BLaER1 treated with 17β-estradiol and CSF1 and Interleukin-3, amounts not matched to agents 10 nM and 100 nM (cell line): Measurements from ENCODE around the gene SLC25A21.
"Not testable (repeated sequence)": the region's sequence is repeated elsewhere in the genome, so short reads cannot be mapped to it uniquely, and the experiment has no call there.

Experiments used
- H3K27ac ChIP-seq, 11 experiments: shearing (Covaris generic); formaldehyde crosslinking; 2 replicates each; pipeline ENCODE4 v1.8.1; 2022
- H3K27me3 ChIP-seq, 11 experiments: shearing (Covaris generic); formaldehyde crosslinking; 2 replicates each; pipeline ENCODE4 v1.8.1; 2022
- H3K36me3 ChIP-seq, 11 experiments: shearing (Covaris generic); formaldehyde crosslinking; 2 replicates each; pipeline ENCODE4 v1.8.1; 2022
- H3K4me1 ChIP-seq, 10 experiments: shearing (Covaris generic); formaldehyde crosslinking; 2 replicates each; pipeline ENCODE4 v1.8.1; 2022
- H3K4me2 ChIP-seq, 11 experiments: shearing (Covaris generic); formaldehyde crosslinking; 2 replicates each; pipeline ENCODE4 v1.8.1; 2022
- H3K4me3 ChIP-seq, 10 experiments: shearing (Covaris generic); formaldehyde crosslinking; 2 replicates each; pipeline ENCODE4 v1.8.1; 2022
- H3K9ac ChIP-seq, 11 experiments: shearing (Covaris generic); formaldehyde crosslinking; 2 replicates each; pipeline ENCODE4 v1.8.1; 2022
- H3K9me3 ChIP-seq, 11 experiments: shearing (Covaris generic); formaldehyde crosslinking; replicated peaks in 1 of 11; 2 replicates each; pipeline ENCODE4 v1.8.1; 2022
- H4K20me1 ChIP-seq, 11 experiments: shearing (Covaris generic); formaldehyde crosslinking; 2 replicates each; pipeline ENCODE4 v1.8.1; 2022
- Cebpa-rat ChIP-seq, 11 experiments: shearing (Covaris generic); IDR thresholded peaks; 2 replicates each; pipeline ENCODE4 v1.8.1; 2022

Gene SLC25A21

GRCh38 chr14:37187294-37187693 lies 14.9 kb upstream of the SLC25A21 start:
- H3K27me3 ChIP-seq: no peaks in the 10 kb centered on the region
- TF ChIP-seq Cebpa-rat (IDR thresholded peaks at IDR 0.05): no peak
- H3K9ac ChIP-seq: no peak overlapping the region
- H4K20me1 ChIP-seq: no peaks in the 10 kb centered on the region
- H3K4me1 ChIP-seq: no peaks in the 10 kb centered on the region
- no peak overlapping the region for H3K4me2 ChIP-seq
- 0 out of 22 replicates have a peak, but pooled peaks cover 0 to 4% (median 0%) of the 10 kb centered on the region in 11 experiments for H3K9me3 ChIP-seq
- no peaks in the 10 kb centered on the region for H3K36me3 ChIP-seq
- no peak overlapping the region for H3K27ac ChIP-seq
- H3K4me3 ChIP-seq: no peak overlapping the region

GRCh38 chr14:37186865-37187264 lies 14.5 kb upstream of the SLC25A21 start:
- H3K4me2 ChIP-seq: no peak overlapping the region
- TF ChIP-seq Cebpa-rat (IDR thresholded peaks at IDR 0.05): no peak
- H3K27me3 ChIP-seq: no peaks in the 10 kb centered on the region
- no peak overlapping the region for H3K9ac ChIP-seq
- H3K27ac ChIP-seq: no peak overlapping the region
- no peaks in the 10 kb centered on the region for H3K4me1 ChIP-seq
- H3K36me3 ChIP-seq: no peaks in the 10 kb centered on the region
- no peaks in the 10 kb centered on the region for H4K20me1 ChIP-seq
- no peak overlapping the region for H3K4me3 ChIP-seq
- 0 out of 22 replicates have a peak, but pooled peaks cover 0 to 4% (median 0%) of the 10 kb centered on the region in 11 experiments for H3K9me3 ChIP-seq

- Histone ChIP-seq H3K27ac (no peak overlapping the region), H3K27me3 (no peaks in the 10 kb centered on the region), H3K9ac (no peak overlapping the region), H3K4me2 (no peak overlapping the region), H4K20me1 (no peaks in the 10 kb centered on the region), H3K4me3 (no peak overlapping the region), H3K4me1 (no peaks in the 10 kb centered on the region), H3K36me3 (no peaks in the 10 kb centered on the region), H3K9me3 (0 out of 22 replicates have a peak, but pooled peaks cover 0 to 4% (median 0%) of the 10 kb centered on the region in 11 experiments)
- no peak for TF ChIP-seq Cebpa-rat (IDR thresholded peaks at IDR 0.05)
These were observed 13.3 kb upstream of the SLC25A21 start for GRCh38 chr14:37185670-37186069.

GRCh38 chr14:37184520-37184919 lies 12.1 kb upstream of the SLC25A21 start:
- not testable (repeated sequence) for H4K20me1 ChIP-seq, H3K27ac ChIP-seq, H3K9me3 ChIP-seq, H3K4me2 ChIP-seq, H3K27me3 ChIP-seq, H3K9ac ChIP-seq, H3K4me3 ChIP-seq, H3K4me1 ChIP-seq, H3K36me3 ChIP-seq

GRCh38 chr14:37181441-37181840 lies 9.0 kb upstream of the SLC25A21 start:
- no peak overlapping the region for H3K4me2 ChIP-seq
- H3K4me3 ChIP-seq: no peak overlapping the region
- H3K27me3 ChIP-seq: no peaks in the 10 kb centered on the region
- H3K4me1 ChIP-seq: no peaks in the 10 kb centered on the region
- H4K20me1 ChIP-seq: no peaks in the 10 kb centered on the region
- peaks cover 0 to 12% (median 6%) of the 10 kb centered on the region in 11 experiments; a peak in 5 of 22 replicates for H3K9me3 ChIP-seq
- TF ChIP-seq Cebpa-rat (IDR thresholded peaks at IDR 0.05): no peak
- H3K36me3 ChIP-seq: no peaks in the 10 kb centered on the region
- no peak overlapping the region for H3K9ac ChIP-seq
- no peak overlapping the region for H3K27ac ChIP-seq

GRCh38 chr14:37180886-37181285 lies 8.5 kb upstream of the SLC25A21 start:
- not testable (repeated sequence) for H3K4me1 ChIP-seq, H3K36me3 ChIP-seq, H4K20me1 ChIP-seq, H3K27ac ChIP-seq, H3K27me3 ChIP-seq, H3K4me3 ChIP-seq, H3K4me2 ChIP-seq, H3K9ac ChIP-seq
- peaks cover 0 to 12% (median 6%) of the 10 kb centered on the region in 11 experiments; a peak in 5 of 22 replicates for H3K9me3 ChIP-seq

- no peak overlapping the region for H3K27ac ChIP-seq
- H3K36me3 ChIP-seq: no peaks in the 10 kb centered on the region
- H4K20me1 ChIP-seq: no peaks in the 10 kb centered on the region
- H3K9ac ChIP-seq: no peak overlapping the region
- no peaks in the 10 kb centered on the region for H3K27me3 ChIP-seq
- no peak overlapping the region for H3K4me3 ChIP-seq
- H3K4me1 ChIP-seq: no peaks in the 10 kb centered on the region
- H3K4me2 ChIP-seq: no peak overlapping the region
- peaks cover 0 to 12% (median 6%) of the 10 kb centered on the region in 11 experiments; a peak in 5 of 22 replicates for H3K9me3 ChIP-seq
- no peak for TF ChIP-seq Cebpa-rat (IDR thresholded peaks at IDR 0.05)
These were observed 7.6 kb upstream of the SLC25A21 start for GRCh38 chr14:37179896-37180502.

GRCh38 chr14:37172936-37173614 lies 669 bp upstream of the SLC25A21 start:
- Histone ChIP-seq H3K4me2 (no peak overlapping the region), H3K9me3 (peaks cover 9 to 13% (median 10%) of the 10 kb centered on the region in 11 experiments; a peak in 20 of 22 replicates), H3K9ac (no peak overlapping the region), H3K27ac (no peak overlapping the region), H3K36me3 (no peaks in the 10 kb centered on the region), H3K4me1 (no peaks in the 10 kb centered on the region), H3K27me3 (no peaks in the 10 kb centered on the region), H4K20me1 (no peaks in the 10 kb centered on the region), H3K4me3 (no peak overlapping the region)
- no peak for TF ChIP-seq Cebpa-rat (IDR thresholded peaks at IDR 0.05)

- no peak overlapping the region for H3K9ac ChIP-seq
- no peaks in the 10 kb centered on the region for H3K4me1 ChIP-seq
- peaks cover 9 to 13% (median 10%) of the 10 kb centered on the region in 11 experiments; a peak in 20 of 22 replicates for H3K9me3 ChIP-seq
- H3K36me3 ChIP-seq: no peaks in the 10 kb centered on the region
- no peaks in the 10 kb centered on the region for H3K27me3 ChIP-seq
- H4K20me1 ChIP-seq: no peaks in the 10 kb centered on the region
- H3K4me2 ChIP-seq: no peak overlapping the region
- H3K27ac ChIP-seq: no peak overlapping the region
- no peak overlapping the region for H3K4me3 ChIP-seq
- no peak for TF ChIP-seq Cebpa-rat (IDR thresholded peaks at IDR 0.05)
These were observed 755 bp downstream of the SLC25A21 start for GRCh38 chr14:37171678-37172023.

- no peaks in the 10 kb centered on the region for H4K20me1 ChIP-seq
- H3K27ac ChIP-seq: no peak overlapping the region
- no peak overlapping the region for H3K9ac ChIP-seq
These were observed 1.4 kb downstream of the SLC25A21 start for GRCh38 chr14:37170993-37171392.

More at GRCh38 chr14:37170993-37171392, 1.4 kb downstream of the SLC25A21 start:
- Histone ChIP-seq H3K4me2 (no peak overlapping the region), H3K4me3 (no peak overlapping the region), H3K4me1 (no peaks in the 10 kb centered on the region), H3K9me3 (peaks cover 9 to 13% (median 10%) of the 10 kb centered on the region in 11 experiments; a peak in 20 of 22 replicates), H3K27me3 (no peaks in the 10 kb centered on the region), H3K36me3 (no peaks in the 10 kb centered on the region)
- no peak for TF ChIP-seq Cebpa-rat (IDR thresholded peaks at IDR 0.05)
